ENCODE measurements around the gene ASAP2.

Gene ASAP2

DNA sequence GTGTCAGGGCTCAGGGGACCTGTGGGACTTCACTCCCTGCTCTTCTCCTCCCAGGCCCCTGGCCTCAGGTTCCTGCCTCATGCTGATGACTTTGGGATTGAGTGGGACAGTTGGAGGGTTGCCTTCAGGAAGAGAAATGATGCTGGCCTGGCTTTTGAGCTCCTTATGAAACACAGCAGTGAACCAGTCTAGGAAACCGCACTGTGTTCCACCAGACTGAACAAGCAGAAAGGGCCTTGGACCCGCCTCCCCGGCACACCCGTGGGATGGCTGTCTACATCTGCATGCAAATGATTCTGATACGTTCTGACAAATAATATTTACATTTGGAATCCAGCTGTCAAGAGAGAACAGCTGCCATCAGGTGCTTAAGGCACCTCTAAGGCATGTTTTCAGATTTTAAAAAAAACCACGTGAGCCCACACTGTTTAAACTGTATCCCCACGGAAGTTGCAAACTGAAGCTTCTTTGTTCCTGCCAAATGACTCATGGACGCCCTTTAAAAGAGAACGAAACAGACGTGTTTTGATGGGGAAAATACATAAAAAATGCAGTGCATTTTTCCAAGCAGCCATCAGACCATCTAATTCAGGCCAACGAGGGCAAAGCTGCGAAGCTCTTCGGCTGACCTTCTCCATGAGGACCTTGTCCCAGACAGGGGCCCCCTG is 27.6 kb upstream of the ASAP2 start:
- no peak for FAIRE-seq
- DNase-seq (ENCODE audit: insufficient read length, low spot score), result no peak
- TF ChIP-seq POU2F2 (IDR thresholded peaks at IDR 0.05; ENCODE audit: low read depth, low read length) (no peak), SPI1 (IDR thresholded peaks at IDR 0.05; ENCODE audit: low read depth, low read length) (no peak), PAX5 (IDR thresholded peaks at IDR 0.05; ENCODE audit: insufficient read depth, low read length, severe bottlenecking) (no peak), POLR2A (IDR thresholded peaks at IDR 0.05; ENCODE audit: low read depth, low read length) (no peak), POLR2AphosphoS5 (IDR thresholded peaks at IDR 0.05; ENCODE audit: low read depth, low read length) (no peak), TAF1 (IDR thresholded peaks at IDR 0.05; ENCODE audit: low read depth, low read length) (no peak)

DNA sequence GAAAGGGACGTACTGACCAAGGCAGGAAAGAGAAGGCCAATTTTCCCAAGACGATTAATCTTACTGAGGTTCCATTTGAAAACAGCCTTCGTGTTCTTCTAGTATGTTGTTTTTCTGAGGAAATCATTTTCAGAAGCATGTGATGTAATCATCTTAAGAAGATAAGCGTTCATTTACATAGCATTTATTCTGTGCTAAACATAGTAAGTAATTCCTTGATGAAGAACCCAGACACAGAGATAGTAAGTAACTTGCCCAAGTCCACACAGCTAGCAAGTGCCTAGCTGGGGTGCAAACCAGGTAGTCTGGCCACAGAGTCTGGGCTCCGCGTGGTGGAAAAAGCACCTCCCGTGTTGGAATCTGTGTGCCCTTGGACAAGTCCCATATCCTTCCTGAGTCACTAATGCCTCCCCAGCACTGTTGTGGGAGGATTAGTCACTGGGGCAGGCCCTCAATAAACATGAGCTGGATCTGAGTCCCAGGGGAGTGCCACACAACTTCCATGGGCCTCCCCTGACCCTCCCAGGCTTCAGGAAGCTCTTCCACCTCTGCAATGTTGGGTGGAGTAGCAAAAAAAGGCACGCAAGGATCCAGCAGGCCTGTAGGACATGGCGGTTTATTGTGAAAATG is 26.9 kb upstream of the ASAP2 start:
- DNase-seq (ENCODE audit: insufficient read length, low spot score) (no peak), FAIRE-seq (no peak)
- TF ChIP-seq POLR2AphosphoS5 (IDR thresholded peaks at IDR 0.05; ENCODE audit: low read depth, low read length) (no peak), SPI1 (IDR thresholded peaks at IDR 0.05; ENCODE audit: low read depth, low read length) (no peak), TAF1 (IDR thresholded peaks at IDR 0.05; ENCODE audit: low read depth, low read length) (no peak), POLR2A (IDR thresholded peaks at IDR 0.05; ENCODE audit: low read depth, low read length) (no peak), POU2F2 (IDR thresholded peaks at IDR 0.05; ENCODE audit: low read depth, low read length) (no peak), PAX5 (IDR thresholded peaks at IDR 0.05; ENCODE audit: insufficient read depth, low read length, severe bottlenecking) (no peak)

- TF ChIP-seq SPI1 (IDR thresholded peaks at IDR 0.05; ENCODE audit: low read depth, low read length) (no peak), TAF1 (IDR thresholded peaks at IDR 0.05; ENCODE audit: low read depth, low read length) (no peak), POLR2A (IDR thresholded peaks at IDR 0.05; ENCODE audit: low read depth, low read length) (no peak), POU2F2 (IDR thresholded peaks at IDR 0.05; ENCODE audit: low read depth, low read length) (no peak), PAX5 (IDR thresholded peaks at IDR 0.05; ENCODE audit: insufficient read depth, low read length, severe bottlenecking) (no peak), POLR2AphosphoS5 (IDR thresholded peaks at IDR 0.05; ENCODE audit: low read depth, low read length) (no peak)
- DNase-seq (ENCODE audit: insufficient read length, low spot score) (no peak), FAIRE-seq (no peak)
Measured at GRCh38 chr2:9184361-9184760, 22.3 kb upstream of the ASAP2 start.

DNA sequence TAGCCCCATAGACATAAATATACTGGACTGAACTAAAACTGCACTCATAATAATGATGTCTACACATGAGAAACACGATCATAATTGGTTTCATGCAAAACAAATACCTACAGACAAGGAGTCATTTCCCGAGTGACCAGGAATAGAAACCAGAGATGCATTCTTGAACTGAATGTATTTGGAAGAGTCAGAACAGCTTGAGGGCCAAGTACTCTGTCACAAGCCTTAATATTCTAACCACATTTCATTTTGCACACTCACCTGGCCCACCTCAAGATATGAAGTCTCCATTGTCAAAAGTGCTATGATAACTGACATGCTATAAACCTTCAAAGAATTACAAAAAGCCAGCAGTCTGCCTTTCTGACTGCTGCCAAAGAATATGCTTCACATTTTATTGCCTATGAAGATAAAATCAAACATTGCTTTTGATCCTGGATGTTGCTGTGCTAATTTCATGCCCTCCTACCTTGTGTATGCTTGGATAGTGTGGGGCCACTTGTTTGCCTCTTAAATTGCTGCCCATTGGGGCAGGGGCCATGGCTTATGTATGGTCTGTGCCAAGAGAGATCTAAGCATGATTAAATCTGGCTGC is 18.9 kb upstream of the ASAP2 start:
- DNase-seq (ENCODE audit: insufficient read length, low spot score) (no peak), FAIRE-seq (no peak)
- no peak for TF ChIP-seq POLR2A (IDR thresholded peaks at IDR 0.05; ENCODE audit: low read depth, low read length)
- no peak for TF ChIP-seq POLR2AphosphoS5 (IDR thresholded peaks at IDR 0.05; ENCODE audit: low read depth, low read length)
- no peak for TF ChIP-seq TAF1 (IDR thresholded peaks at IDR 0.05; ENCODE audit: low read depth, low read length)
- TF ChIP-seq SPI1 (IDR thresholded peaks at IDR 0.05; ENCODE audit: low read depth, low read length), result no peak
- no peak for TF ChIP-seq PAX5 (IDR thresholded peaks at IDR 0.05; ENCODE audit: insufficient read depth, low read length, severe bottlenecking)
- TF ChIP-seq POU2F2 (IDR thresholded peaks at IDR 0.05; ENCODE audit: low read depth, low read length), result no peak

DNA sequence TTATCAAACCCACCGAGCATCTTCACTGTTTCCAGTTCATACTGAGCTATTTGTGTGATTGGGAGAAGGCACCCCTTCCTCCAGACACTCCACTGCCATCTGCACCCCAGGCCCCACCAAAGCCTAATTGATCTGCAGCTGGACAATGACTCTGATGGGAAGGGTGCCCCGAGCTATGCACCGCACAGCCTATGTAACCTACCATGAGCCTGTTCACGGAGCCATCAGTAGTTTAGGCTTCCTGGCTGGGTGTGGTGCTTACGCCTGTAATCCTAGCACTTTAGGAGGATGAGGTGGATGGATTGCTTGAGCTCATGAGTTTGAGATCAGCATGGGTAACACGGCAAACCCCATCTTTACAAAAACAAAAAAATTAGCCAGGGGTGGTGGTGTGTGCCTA is 17.8 kb upstream of the ASAP2 start:
- no peak for FAIRE-seq

GRCh38 chr2:9189901-9190300 is 16.7 kb upstream of the ASAP2 start:
- TF ChIP-seq TAF1 (IDR thresholded peaks at IDR 0.05; ENCODE audit: low read depth, low read length) (no peak), PAX5 (IDR thresholded peaks at IDR 0.05; ENCODE audit: insufficient read depth, low read length, severe bottlenecking) (no peak), SPI1 (IDR thresholded peaks at IDR 0.05; ENCODE audit: low read depth, low read length) (no peak), POLR2A (IDR thresholded peaks at IDR 0.05; ENCODE audit: low read depth, low read length) (no peak), POU2F2 (IDR thresholded peaks at IDR 0.05; ENCODE audit: low read depth, low read length) (no peak), POLR2AphosphoS5 (IDR thresholded peaks at IDR 0.05; ENCODE audit: low read depth, low read length) (no peak)
- no peak for DNase-seq (ENCODE audit: insufficient read length, low spot score)
- FAIRE-seq, result no peak

More for the DNA sequence above, 17.8 kb upstream of the ASAP2 start:
- DNase-seq (ENCODE audit: insufficient read length, low spot score), result no peak
- TF ChIP-seq PAX5 (IDR thresholded peaks at IDR 0.05; ENCODE audit: insufficient read depth, low read length, severe bottlenecking) (no peak), POLR2AphosphoS5 (IDR thresholded peaks at IDR 0.05; ENCODE audit: low read depth, low read length) (no peak), TAF1 (IDR thresholded peaks at IDR 0.05; ENCODE audit: low read depth, low read length) (no peak), POU2F2 (IDR thresholded peaks at IDR 0.05; ENCODE audit: low read depth, low read length) (no peak), POLR2A (IDR thresholded peaks at IDR 0.05; ENCODE audit: low read depth, low read length) (no peak), SPI1 (IDR thresholded peaks at IDR 0.05; ENCODE audit: low read depth, low read length) (no peak)

DNA sequence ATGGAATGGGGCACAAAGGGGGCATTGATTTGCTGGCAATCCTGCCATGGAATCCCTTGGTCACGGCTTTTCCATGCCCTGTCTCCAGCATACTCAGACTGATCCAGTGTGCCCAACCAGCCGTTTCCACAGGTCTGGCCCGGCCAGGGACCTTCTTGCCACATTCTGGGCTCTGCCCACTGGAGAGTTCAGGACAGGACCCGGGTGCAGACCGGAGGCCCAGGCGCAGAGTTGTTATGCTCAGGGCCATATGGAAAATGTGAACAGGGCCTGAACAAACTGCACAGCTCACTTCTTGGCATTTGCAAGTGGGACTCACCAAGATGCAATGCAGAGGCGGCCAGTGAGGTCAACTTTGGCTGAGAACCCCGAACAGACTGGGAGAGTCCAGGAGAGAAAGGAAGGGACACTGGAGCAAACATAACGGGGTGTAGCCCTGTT is 15.6 kb upstream of the ASAP2 start:
- DNase-seq (ENCODE audit: insufficient read length, low spot score), result no peak
- TF ChIP-seq PAX5 (IDR thresholded peaks at IDR 0.05; ENCODE audit: insufficient read depth, low read length, severe bottlenecking), result no peak
- no peak for TF ChIP-seq POLR2A (IDR thresholded peaks at IDR 0.05; ENCODE audit: low read depth, low read length)
- no peak for TF ChIP-seq TAF1 (IDR thresholded peaks at IDR 0.05; ENCODE audit: low read depth, low read length)
- no peak for TF ChIP-seq POLR2AphosphoS5 (IDR thresholded peaks at IDR 0.05; ENCODE audit: low read depth, low read length)
- no peak for TF ChIP-seq SPI1 (IDR thresholded peaks at IDR 0.05; ENCODE audit: low read depth, low read length)
- TF ChIP-seq POU2F2 (IDR thresholded peaks at IDR 0.05; ENCODE audit: low read depth, low read length), result no peak
- FAIRE-seq, result no peak

GRCh38 chr2:9192712-9193111 is 13.9 kb upstream of the ASAP2 start:
- DNase-seq (ENCODE audit: insufficient read length, low spot score) (no peak), FAIRE-seq (no peak)
- no peak for TF ChIP-seq TAF1 (IDR thresholded peaks at IDR 0.05; ENCODE audit: low read depth, low read length)
- TF ChIP-seq PAX5 (IDR thresholded peaks at IDR 0.05; ENCODE audit: insufficient read depth, low read length, severe bottlenecking), result no peak
- TF ChIP-seq POLR2AphosphoS5 (IDR thresholded peaks at IDR 0.05; ENCODE audit: low read depth, low read length), result no peak

GRCh38 chr2:9194352-9194751 is 12.3 kb upstream of the ASAP2 start:
- no peak for DNase-seq (ENCODE audit: insufficient read length, low spot score)
- TF ChIP-seq POU2F2 (IDR thresholded peaks at IDR 0.05; ENCODE audit: low read depth, low read length) (no peak), POLR2A (IDR thresholded peaks at IDR 0.05; ENCODE audit: low read depth, low read length) (no peak), TAF1 (IDR thresholded peaks at IDR 0.05; ENCODE audit: low read depth, low read length) (no peak), PAX5 (IDR thresholded peaks at IDR 0.05; ENCODE audit: insufficient read depth, low read length, severe bottlenecking) (no peak), SPI1 (IDR thresholded peaks at IDR 0.05; ENCODE audit: low read depth, low read length) (no peak), POLR2AphosphoS5 (IDR thresholded peaks at IDR 0.05; ENCODE audit: low read depth, low read length) (no peak)
- FAIRE-seq, result no peak
